Activated CD8-positive, alpha-beta T cell treated with anti-CD3 and anti-CD28 coated beads for 36 hours (primary cell): ENCODE results near the gene RPEL1. TPM values are rescaled to one million over a fixed set of nuclear protein-coding genes. Genes with fewer than 3 reads are reported as not detected.
"Not testable (repeated sequence)": the region's sequence is repeated elsewhere in the genome, so short reads cannot be mapped to it uniquely, and the experiment has no call there.

Source experiments
- ATAC-seq: fragments of 200-7000 bp; cut with Tn5 transposase; one replicate; pipeline ENCODE4 v1.10.0; 2021; ENCODE audit warnings: mild to moderate bottlenecking, moderate library complexity
- CTCF ChIA-PET: fragments of 350-600 bp; sonication (Branson Sonifier 250); formaldehyde crosslinking; loops from one replicate; lab custom pipeline; 2021; ENCODE audit warnings: antibody characterized with exemption; lab: Charles Lee
- POLR2A ChIA-PET: fragments of 350-600 bp; sonication (Branson Sonifier 250); formaldehyde crosslinking; loops from one replicate; lab custom pipeline; 2021; ENCODE audit warnings: antibody characterized with exemption; lab: Charles Lee
- DNase-seq: peaks from one replicate; pipeline ENCODE4 v3.0.0-alpha.2; 2020
- H3K27ac Mint-ChIP-seq: one replicate; pipeline ENCODE4 v1.8.0; 2021; ENCODE audit warnings: mild to moderate bottlenecking, mixed read lengths
- H3K27me3 Mint-ChIP-seq: one replicate; pipeline ENCODE4 v1.8.0; 2021; ENCODE audit warnings: mixed read lengths
- H3K36me3 Mint-ChIP-seq: one replicate; pipeline ENCODE4 v1.8.0; 2021; ENCODE audit warnings: low read depth, mixed read lengths
- H3K4me1 Mint-ChIP-seq: one replicate; pipeline ENCODE4 v1.8.0; 2021; ENCODE audit warnings: low read depth, mixed read lengths
- H3K4me3 Mint-ChIP-seq: one replicate; pipeline ENCODE4 v1.8.0; 2021; ENCODE audit warnings: mild to moderate bottlenecking, moderate library complexity, mixed read lengths
- H3K9me3 Mint-ChIP-seq: one replicate; pipeline ENCODE4 v1.8.0; 2021; ENCODE audit warnings: mixed read lengths
- intact Hi-C: fragments of 100-400 bp; cut with micrococcal nuclease; formaldehyde crosslinking; loops from one replicate; pipeline ENCODE4 v1.10.0; 2022
- total RNA-seq, 2 experiments: library from RNA; stranded (reverse); gene quantifications; one replicate each; pipeline ENCODE4 v1.2.3, GENCODE V29; 2021
- TF ChIP-seq, protein P1 (sequence below): fragments of 200-600 bp; IDR thresholded peaks from one replicate; pipeline ENCODE4 v1.8.0; 2022; ENCODE audit warnings: antibody characterized with exemption, mild to moderate bottlenecking

RPEL1 gene
- total RNA-seq, 2 experiments from 2014 or later = not detected

DNA sequence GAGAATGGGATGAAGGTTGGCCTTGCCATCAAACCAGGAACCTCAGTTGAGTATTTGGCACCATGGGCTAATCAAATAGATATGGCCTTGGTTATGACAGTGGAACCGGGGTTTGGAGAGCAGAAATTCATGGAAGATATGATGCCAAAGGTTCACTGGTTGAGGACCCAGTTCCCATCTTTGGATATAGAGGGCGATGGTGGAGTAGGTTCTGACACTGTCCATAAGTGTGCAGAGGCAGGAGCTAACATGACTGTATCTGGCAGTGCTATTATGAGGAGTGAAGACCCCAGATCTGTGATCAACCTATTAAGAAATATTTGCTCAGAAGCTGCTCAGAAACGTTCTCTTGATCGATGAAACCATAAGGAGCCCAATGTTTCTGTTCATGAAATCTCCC is 637 bp downstream of the RPEL1 start:
- no peak overlapping the region for H3K4me3 Mint-ChIP-seq
- ChIA-PET CTCF (interaction anchor here (0.9 to 2.7 kb wide), 3 partner anchors 41 to 329 kb away, joined by 3 to 10 read pairs (median 8); partner anchors contain the start of gene CNNM2), POLR2A (no interaction called here)
- no peaks in the 10 kb centered on the region for H3K27me3 Mint-ChIP-seq
- ATAC-seq (no peak), DNase-seq (no peak)
- TF ChIP-seq, protein P1, sequence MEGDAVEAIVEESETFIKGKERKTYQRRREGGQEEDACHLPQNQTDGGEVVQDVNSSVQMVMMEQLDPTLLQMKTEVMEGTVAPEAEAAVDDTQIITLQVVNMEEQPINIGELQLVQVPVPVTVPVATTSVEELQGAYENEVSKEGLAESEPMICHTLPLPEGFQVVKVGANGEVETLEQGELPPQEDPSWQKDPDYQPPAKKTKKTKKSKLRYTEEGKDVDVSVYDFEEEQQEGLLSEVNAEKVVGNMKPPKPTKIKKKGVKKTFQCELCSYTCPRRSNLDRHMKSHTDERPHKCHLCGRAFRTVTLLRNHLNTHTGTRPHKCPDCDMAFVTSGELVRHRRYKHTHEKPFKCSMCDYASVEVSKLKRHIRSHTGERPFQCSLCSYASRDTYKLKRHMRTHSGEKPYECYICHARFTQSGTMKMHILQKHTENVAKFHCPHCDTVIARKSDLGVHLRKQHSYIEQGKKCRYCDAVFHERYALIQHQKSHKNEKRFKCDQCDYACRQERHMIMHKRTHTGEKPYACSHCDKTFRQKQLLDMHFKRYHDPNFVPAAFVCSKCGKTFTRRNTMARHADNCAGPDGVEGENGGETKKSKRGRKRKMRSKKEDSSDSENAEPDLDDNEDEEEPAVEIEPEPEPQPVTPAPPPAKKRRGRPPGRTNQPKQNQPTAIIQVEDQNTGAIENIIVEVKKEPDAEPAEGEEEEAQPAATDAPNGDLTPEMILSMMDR = no peak
- H3K36me3 Mint-ChIP-seq = peaks cover 2% of the 10 kb centered on the region
- H3K4me1 Mint-ChIP-seq = peaks cover 5% of the 10 kb centered on the region
- H3K27ac Mint-ChIP-seq = no peak overlapping the region
- intact Hi-C loops = loop anchor here (10.0 kb wide), 3 partner anchors 172 to 402 kb away; partner anchors contain the start of gene CNNM2
- H3K9me3 Mint-ChIP-seq = peaks cover 2% of the 10 kb centered on the region

DNA sequence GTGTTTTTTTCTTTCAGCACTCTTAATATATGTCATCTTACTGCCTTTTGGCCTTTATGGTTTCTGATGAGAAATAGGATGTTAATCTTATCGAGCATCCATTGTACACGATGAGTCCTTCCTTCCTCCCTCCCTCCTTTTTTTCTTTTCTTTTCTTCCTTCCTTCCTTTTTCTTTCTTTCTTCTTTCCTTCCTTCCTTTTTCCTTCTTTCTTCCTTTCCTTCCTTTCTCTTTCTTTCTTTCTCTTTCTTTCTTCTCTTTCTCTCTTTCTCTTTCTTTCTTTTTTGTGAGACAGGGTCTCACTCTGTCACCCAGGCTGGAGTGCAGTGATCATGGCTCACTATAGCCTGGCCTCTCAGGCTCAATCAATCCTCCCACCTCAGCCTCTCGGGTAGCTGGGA is 8.4 kb downstream of the RPEL1 start:
- Mint-ChIP-seq H3K36me3 (peaks cover 3% of the 10 kb centered on the region), H3K4me1 (no peaks in the 10 kb centered on the region), H3K4me3 (no peak overlapping the region), H3K27me3 (no peaks in the 10 kb centered on the region), H3K9me3 (peaks cover 7% of the 10 kb centered on the region), H3K27ac (no peak overlapping the region)
- no peak for ATAC-seq
- intact Hi-C loops = no loop called here
- ChIA-PET POLR2A (no interaction called here), CTCF (interaction anchor here (0.8 kb wide), 1 partner anchor 337 kb away, joined by 3 read pairs; no protein-coding TSS in a partner anchor)
- DNase-seq = no peak
- TF ChIP-seq, protein P1 = no peak

DNA sequence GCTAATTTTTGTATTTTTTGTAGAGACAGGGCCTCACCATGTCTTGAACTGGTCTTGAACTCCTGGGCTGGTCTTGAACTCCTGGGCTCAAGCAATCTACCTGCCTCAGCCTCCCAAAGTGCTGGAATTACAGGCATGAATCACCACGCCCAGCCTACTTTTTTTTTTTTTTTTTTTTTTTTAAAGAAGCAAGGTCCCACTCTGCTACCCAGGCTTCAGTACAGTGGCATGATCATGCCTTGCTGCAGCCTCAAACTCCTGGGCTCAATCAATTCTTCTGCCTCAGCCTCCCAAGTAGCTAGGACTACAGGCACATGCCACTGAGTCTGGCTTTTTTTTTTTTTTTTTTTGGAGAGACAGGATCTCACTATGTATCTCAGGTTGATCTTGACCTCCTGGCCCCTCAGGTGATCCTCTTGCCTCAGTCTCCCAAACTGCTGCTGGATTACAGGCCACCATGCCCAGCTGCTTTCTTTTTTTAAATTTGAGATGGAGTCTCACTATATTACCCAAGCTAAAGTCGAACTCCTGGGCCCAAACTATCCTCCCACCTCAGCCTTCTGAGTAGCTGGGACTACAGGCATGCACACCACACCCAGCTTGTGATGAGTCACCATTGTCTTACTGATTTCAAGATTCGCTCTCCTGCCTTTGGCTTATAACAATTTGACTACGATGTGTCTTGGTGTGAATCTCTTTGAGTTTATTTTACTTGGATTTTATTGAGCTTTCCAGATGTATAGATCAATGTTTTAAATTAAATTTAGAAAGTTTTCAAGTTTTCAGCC is 9.0 kb downstream of the RPEL1 start:
- no peak overlapping the region for H3K27ac Mint-ChIP-seq
- peaks cover 3% of the 10 kb centered on the region for H3K36me3 Mint-ChIP-seq
- no peaks in the 10 kb centered on the region for H3K27me3 Mint-ChIP-seq
- peak; percentile 47 for ATAC-seq
- TF ChIP-seq, protein P1 = no peak
- ChIA-PET POLR2A (no interaction called here), CTCF (interaction anchor here (0.8 kb wide), 1 partner anchor 338 kb away, joined by 3 read pairs; no protein-coding TSS in a partner anchor)
- intact Hi-C loops = no loop called here
- no peak for DNase-seq
- H3K4me3 Mint-ChIP-seq = no peak overlapping the region
- peaks cover 10% of the 10 kb centered on the region for H3K9me3 Mint-ChIP-seq
- H3K4me1 Mint-ChIP-seq = no peaks in the 10 kb centered on the region

DNA sequence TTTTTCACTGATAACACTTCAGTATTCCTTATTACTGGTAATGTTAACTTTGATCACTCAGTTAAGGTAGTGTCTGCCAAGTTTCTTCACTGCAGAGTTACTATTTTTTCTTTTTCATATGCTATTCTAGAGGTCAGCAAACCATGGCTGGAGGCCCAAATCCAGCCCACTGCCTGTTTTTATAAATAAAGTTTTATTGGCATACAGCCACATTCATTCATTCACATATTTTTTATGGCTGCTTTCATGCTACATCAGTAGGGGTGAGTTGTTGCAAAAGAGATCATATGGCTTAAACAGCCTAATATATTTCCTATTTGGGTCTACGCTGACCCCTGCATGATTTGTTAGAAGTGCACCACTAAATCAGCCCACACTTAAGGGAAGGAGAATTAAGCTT is 10.9 kb downstream of the RPEL1 start:
- Mint-ChIP-seq H3K27ac (no peak overlapping the region), H3K4me1 (no peaks in the 10 kb centered on the region), H3K4me3 (no peak overlapping the region), H3K36me3 (no peaks in the 10 kb centered on the region), H3K27me3 (peaks cover 3% of the 10 kb centered on the region), H3K9me3 (peaks cover 11% of the 10 kb centered on the region)
- ChIA-PET CTCF (no interaction called here), POLR2A (no interaction called here)
- intact Hi-C loops = no loop called here
- DNase-seq (no peak), ATAC-seq (no peak)
- TF ChIP-seq, protein P1 = no peak

DNA sequence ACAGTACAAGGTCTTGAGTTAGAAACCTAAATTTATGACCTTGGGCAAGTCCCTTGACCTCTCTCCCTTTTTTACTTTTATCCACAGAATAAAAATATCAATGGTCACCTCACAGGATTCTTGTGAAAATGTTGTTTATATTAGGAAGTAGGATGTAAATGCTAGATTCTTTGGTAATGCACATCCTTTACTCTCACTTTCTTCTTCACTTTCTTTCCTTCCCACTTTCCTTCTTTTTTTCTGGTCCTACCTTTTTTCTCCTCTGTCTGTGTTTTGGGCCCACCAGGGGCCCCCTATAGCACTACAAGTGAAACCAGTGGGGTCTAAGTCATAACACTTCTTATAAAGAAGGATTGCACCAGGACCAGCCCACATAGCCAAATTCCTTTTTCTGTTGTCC is 12.1 kb downstream of the RPEL1 start:
- H3K4me3 Mint-ChIP-seq = no peak overlapping the region
- H3K36me3 Mint-ChIP-seq = no peaks in the 10 kb centered on the region
- peaks cover 3% of the 10 kb centered on the region for H3K4me1 Mint-ChIP-seq
- POLR2A ChIA-PET = no interaction called here
- peaks cover 10% of the 10 kb centered on the region for H3K27me3 Mint-ChIP-seq
- intact Hi-C loops = no loop called here
- CTCF ChIA-PET = no interaction called here
- DNase-seq (no peak), ATAC-seq (no peak)
- TF ChIP-seq, protein P1 = no peak
- no peak overlapping the region for H3K27ac Mint-ChIP-seq
- H3K9me3 Mint-ChIP-seq = peaks cover 11% of the 10 kb centered on the region

DNA sequence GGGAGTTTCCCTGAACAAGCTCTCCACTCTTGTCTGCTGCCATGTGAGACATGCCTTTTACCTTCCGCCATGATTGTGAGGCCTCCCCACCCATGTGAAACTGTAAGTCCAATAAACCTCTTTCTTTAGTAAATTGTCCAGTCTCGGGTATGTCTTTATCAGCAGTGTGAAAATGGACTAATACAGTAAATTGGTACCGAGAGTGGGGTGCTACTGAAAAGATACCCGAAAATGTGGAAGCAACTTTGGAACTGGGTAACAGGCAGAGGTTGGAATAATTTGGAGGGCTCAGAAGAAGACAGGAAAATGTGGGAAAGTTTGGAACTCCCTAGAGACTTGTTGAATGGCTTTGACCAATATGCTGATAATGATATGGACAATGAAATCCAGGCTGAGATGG is 13.2 kb downstream of the RPEL1 start:
- POLR2A ChIA-PET, H3K36me3 Mint-ChIP-seq, H3K4me3 Mint-ChIP-seq, ATAC-seq, H3K27ac Mint-ChIP-seq, CTCF ChIA-PET, intact Hi-C loops, H3K4me1 Mint-ChIP-seq, DNase-seq: not testable (repeated sequence)
- H3K9me3 Mint-ChIP-seq = peaks cover 11% of the 10 kb centered on the region
- peaks cover 15% of the 10 kb centered on the region for H3K27me3 Mint-ChIP-seq
